ENCODE results near the gene JTB.

The JTB gene

DNA sequence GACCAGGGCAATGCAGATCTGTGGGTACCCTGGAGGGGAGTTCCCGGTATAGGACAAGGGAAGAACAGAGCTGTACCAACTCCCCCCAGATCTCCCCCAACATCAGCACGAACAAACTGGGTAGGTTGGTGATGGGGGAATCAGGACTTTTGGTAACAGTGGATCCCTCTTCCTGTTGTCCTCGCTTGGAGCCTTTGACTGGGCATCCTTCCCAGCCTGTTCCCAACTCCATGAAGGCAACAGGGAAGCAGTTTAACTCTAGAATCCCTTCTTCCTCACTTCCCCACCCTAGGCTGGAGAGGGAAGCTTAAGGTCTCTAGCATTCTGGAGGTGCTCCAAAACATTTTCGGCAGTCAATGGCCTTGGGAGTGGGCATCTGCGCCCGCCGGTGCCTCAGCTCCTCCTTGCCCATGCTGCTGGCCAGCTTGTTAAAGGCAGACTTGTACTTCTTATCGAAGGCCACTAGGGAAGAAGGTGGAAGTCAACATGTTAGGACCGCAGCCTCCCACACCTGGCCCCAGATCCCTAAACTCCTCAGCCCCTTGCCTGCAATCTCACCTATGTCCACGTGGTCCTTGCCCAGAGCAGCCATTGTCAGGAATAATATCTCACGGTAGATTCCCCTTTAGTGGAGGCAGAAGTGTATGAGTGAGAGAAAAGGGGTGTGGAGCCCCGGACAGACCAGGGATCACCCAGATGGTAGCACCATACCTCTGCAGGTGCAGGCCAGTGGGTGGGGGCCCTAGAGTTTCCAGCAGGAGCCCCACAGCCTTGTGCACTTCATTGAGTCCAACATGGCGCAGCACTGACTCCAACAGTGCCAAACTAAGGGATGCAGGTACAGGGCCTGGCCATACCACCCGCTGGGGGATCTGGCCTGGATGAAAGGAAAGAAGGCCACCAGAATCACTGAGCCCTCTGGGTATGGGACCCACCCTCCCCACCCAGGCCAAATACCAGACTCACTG is 47.2 kb downstream of the JTB start:
- no peak for DNase-seq

DNA sequence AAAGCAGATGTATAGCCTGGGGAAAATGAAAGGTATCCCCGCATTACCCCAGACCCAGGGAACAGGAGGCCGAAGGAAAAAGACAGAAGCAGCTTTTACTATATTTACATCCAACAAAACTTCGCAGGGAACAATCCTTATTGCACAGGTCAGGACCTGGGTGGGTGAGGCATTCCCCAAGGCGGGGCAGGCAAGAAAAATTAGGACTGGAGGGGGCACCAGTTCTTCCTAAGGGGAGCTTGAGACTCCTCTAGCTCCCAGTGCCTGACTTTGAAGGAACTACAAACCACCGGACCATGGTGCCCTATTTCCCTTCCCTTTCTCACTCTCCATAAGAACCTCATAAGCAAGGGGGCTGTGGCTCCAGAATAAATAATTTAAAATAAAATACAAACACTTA is 48.0 kb downstream of the JTB start:
- no peak for DNase-seq

DNA sequence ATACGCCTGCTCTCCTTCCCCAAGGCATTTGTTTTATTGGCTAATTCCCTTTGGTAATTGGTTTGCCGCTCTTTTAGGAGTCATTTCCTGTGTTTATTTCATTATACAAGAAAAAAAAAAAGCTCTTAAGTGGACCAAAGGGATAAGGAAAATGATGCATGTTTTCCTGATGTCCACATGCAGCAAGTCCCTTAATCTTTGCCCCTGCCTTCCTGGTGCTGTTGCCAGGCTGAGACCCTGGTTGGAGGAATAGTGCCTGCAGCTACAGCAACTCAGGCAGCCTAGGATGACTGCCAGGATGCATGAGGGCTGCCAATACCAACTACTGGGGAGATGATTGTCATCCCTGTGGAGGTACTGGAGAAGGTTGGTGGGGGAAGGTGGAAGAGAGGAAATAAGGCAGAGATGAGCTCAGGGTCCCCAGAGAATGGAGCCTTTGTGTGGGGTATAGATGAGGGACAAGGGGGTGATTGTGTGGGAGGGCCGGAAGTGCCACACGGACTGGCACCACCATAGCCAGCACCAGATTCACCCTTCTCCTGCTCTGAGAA is 48.6 kb downstream of the JTB start:
- DNase-seq, result no peak

DNA sequence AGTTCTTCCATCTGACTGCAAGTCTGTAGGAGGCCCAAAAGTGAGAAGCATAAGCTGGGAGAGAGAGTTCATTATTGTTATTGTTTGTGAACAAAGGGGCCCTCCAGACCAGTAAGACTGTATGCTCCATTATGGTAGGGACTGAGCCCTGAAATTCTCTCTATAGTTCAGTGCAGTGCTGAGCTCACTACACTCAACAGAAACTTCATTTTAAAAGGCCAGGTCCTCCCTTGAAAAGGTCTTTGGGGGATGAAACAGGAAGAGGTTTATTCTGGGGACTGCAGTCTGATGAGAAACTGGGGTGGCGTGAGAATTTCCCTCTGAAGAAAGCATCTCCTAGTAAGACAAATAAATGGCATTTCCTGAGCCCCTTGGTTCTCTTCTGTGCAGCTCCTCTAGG is 49.2 kb downstream of the JTB start:
- no peak for DNase-seq

DNA sequence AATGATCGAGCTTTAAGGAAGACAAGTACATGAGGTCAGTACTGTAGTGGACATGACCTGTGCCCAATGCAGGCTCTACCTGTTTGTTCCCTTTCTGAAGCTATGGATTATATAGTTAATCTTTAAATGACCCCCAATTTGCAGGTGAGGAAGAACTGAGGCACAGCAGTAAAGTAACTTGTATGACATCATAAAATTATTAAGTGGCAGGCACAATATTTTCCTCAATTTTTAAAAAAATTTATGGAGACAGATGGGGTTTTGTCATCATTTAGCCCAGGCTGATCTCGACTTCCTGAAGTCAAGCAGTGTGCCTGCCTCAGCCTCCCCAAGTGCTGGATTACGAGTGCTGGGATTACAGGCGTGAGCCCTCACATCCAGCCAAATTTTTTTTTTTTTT is 51.1 kb downstream of the JTB start:
- no peak for DNase-seq
